ENCODE measurements around the gene HPCA.

Gene HPCA

GRCh38 chr1:32877211-32878110, 8.8 kb upstream of the HPCA start:
- no peaks in the 10 kb centered on the region for H3K9me3 Mint-ChIP-seq
- H3K27ac Mint-ChIP-seq = no peak overlapping the region
- no peaks in the 10 kb centered on the region for H3K36me3 Mint-ChIP-seq
- DNase-seq = no peak
- peaks cover 79% of the 10 kb centered on the region for H3K27me3 Mint-ChIP-seq
- H3K4me3 Mint-ChIP-seq = no peak overlapping the region
- peaks cover 2% of the 10 kb centered on the region for H3K4me1 Mint-ChIP-seq
- CTCF ChIA-PET = interaction anchor here (0.6 to 6.9 kb wide), 15 partner anchors 10 to 594 kb away, joined by 3 to 68 read pairs (median 6); partner anchors contain the start of gene AZIN2

- no peak for DNase-seq
- Mint-ChIP-seq H3K27me3 (peaks cover 78% of the 10 kb centered on the region), H3K9me3 (no peaks in the 10 kb centered on the region), H3K27ac (no peak overlapping the region), H3K4me3 (no peak overlapping the region), H3K36me3 (no peaks in the 10 kb centered on the region), H3K4me1 (peaks cover 2% of the 10 kb centered on the region)
- CTCF ChIA-PET = interaction anchor here (0.9 to 1.2 kb wide), 4 partner anchors 14 to 237 kb away, joined by 3 to 6 read pairs (median 4); no protein-coding TSS in a partner anchor
Observed at GRCh38 chr1:32878183-32878582, 8.1 kb upstream of the HPCA start.

GRCh38 chr1:32878637-32879041, 7.7 kb upstream of the HPCA start:
- Mint-ChIP-seq H3K4me3 (no peak overlapping the region), H3K9me3 (no peaks in the 10 kb centered on the region), H3K36me3 (no peaks in the 10 kb centered on the region), H3K27me3 (peaks cover 79% of the 10 kb centered on the region), H3K4me1 (peaks cover 2% of the 10 kb centered on the region), H3K27ac (no peak overlapping the region)
- no peak for DNase-seq
- CTCF ChIA-PET = interaction anchor here (0.7 to 1.2 kb wide), 5 partner anchors 14 to 237 kb away, joined by 3 to 6 read pairs (median 4); no protein-coding TSS in a partner anchor

- Mint-ChIP-seq H3K4me3 (no peak overlapping the region), H3K36me3 (no peaks in the 10 kb centered on the region), H3K27ac (no peak overlapping the region), H3K27me3 (peaks cover 78% of the 10 kb centered on the region), H3K4me1 (peaks cover 4% of the 10 kb centered on the region), H3K9me3 (no peaks in the 10 kb centered on the region)
- DNase-seq = no peak
- CTCF ChIA-PET = interaction anchor here (0.7 to 1.8 kb wide), 4 partner anchors 8 to 205 kb away, joined by 3 to 10 read pairs (median 3); no protein-coding TSS in a partner anchor
Observed at GRCh38 chr1:32881291-32881690, 5.0 kb upstream of the HPCA start.

GRCh38 chr1:32881871-32882850, 4.1 kb upstream of the HPCA start:
- Mint-ChIP-seq H3K4me1 (peaks cover 4% of the 10 kb centered on the region), H3K27me3 (peaks cover 79% of the 10 kb centered on the region), H3K36me3 (no peaks in the 10 kb centered on the region), H3K9me3 (no peaks in the 10 kb centered on the region), H3K27ac (no peak overlapping the region), H3K4me3 (no peak overlapping the region)
- CTCF ChIA-PET = interaction anchor here (0.7 to 1.8 kb wide), 4 partner anchors 9 to 204 kb away, joined by 3 to 10 read pairs (median 3); no protein-coding TSS in a partner anchor
- no peak for DNase-seq

GRCh38 chr1:32883338-32884031, 2.8 kb upstream of the HPCA start:
- H3K27ac Mint-ChIP-seq = no peak overlapping the region
- H3K9me3 Mint-ChIP-seq = no peaks in the 10 kb centered on the region
- peaks cover 4% of the 10 kb centered on the region for H3K4me1 Mint-ChIP-seq
- CTCF ChIA-PET = no interaction called here
- no peak for DNase-seq
- no peak overlapping the region for H3K4me3 Mint-ChIP-seq
- no peaks in the 10 kb centered on the region for H3K36me3 Mint-ChIP-seq
- H3K27me3 Mint-ChIP-seq = peaks cover 79% of the 10 kb centered on the region

- CTCF ChIA-PET = no interaction called here
- peaks cover 82% of the 10 kb centered on the region for H3K27me3 Mint-ChIP-seq
Observed at GRCh38 chr1:32884032-32884372, 2.3 kb upstream of the HPCA start.

GRCh38 chr1:32884726-32885125, 1.6 kb upstream of the HPCA start:
- H3K4me1 Mint-ChIP-seq = peaks cover 4% of the 10 kb centered on the region
- no peak overlapping the region for H3K4me3 Mint-ChIP-seq
- no peak overlapping the region for H3K27ac Mint-ChIP-seq
- peaks cover 85% of the 10 kb centered on the region for H3K27me3 Mint-ChIP-seq
- CTCF ChIA-PET = interaction anchor here (1.5 kb wide), 1 partner anchor 9 kb away, joined by 7 read pairs; no protein-coding TSS in a partner anchor
- DNase-seq = no peak
- no peaks in the 10 kb centered on the region for H3K36me3 Mint-ChIP-seq
- H3K9me3 Mint-ChIP-seq = no peaks in the 10 kb centered on the region

More at GRCh38 chr1:32884032-32884372, 2.3 kb upstream of the HPCA start:
- Mint-ChIP-seq H3K9me3 (no peaks in the 10 kb centered on the region), H3K27ac (no peak overlapping the region), H3K36me3 (no peaks in the 10 kb centered on the region), H3K4me3 (no peak overlapping the region), H3K4me1 (peaks cover 4% of the 10 kb centered on the region)
- DNase-seq = no peak

- Mint-ChIP-seq H3K9me3 (no peaks in the 10 kb centered on the region), H3K27me3 (peaks cover 92% of the 10 kb centered on the region), H3K4me3 (no peak overlapping the region), H3K4me1 (peaks cover 4% of the 10 kb centered on the region), H3K27ac (no peak overlapping the region), H3K36me3 (no peaks in the 10 kb centered on the region)
- CTCF ChIA-PET = interaction anchor here (1.2 to 1.5 kb wide), 2 partner anchors 10 to 13 kb away, joined by 3 to 7 read pairs; no protein-coding TSS in a partner anchor
- no peak for DNase-seq
Observed at GRCh38 chr1:32885676-32886003, 651 bp upstream of the HPCA start.

- DNase-seq = no peak
- CTCF ChIA-PET = interaction anchor here (0.6 to 0.8 kb wide), 5 partner anchors 8 to 34 kb away, joined by 3 to 4 read pairs (median 3); no protein-coding TSS in a partner anchor
- Mint-ChIP-seq H3K4me3 (no peak overlapping the region), H3K36me3 (no peaks in the 10 kb centered on the region), H3K4me1 (peaks cover 4% of the 10 kb centered on the region), H3K9me3 (no peaks in the 10 kb centered on the region), H3K27me3 (peaks cover 93% of the 10 kb centered on the region), H3K27ac (no peak overlapping the region)
Observed at GRCh38 chr1:32886828-32887414, 630 bp downstream of the HPCA start.

- CTCF ChIA-PET = interaction anchor here (0.6 to 1.2 kb wide), 3 partner anchors 11 to 367 kb away, joined by 3 to 4 read pairs (median 3); no protein-coding TSS in a partner anchor
- Mint-ChIP-seq H3K27me3 (peaks cover 94% of the 10 kb centered on the region), H3K36me3 (no peaks in the 10 kb centered on the region), H3K27ac (no peak overlapping the region), H3K4me3 (no peak overlapping the region), H3K9me3 (no peaks in the 10 kb centered on the region), H3K4me1 (peaks cover 9% of the 10 kb centered on the region)
- no peak for DNase-seq
Observed at GRCh38 chr1:32887623-32888022, 1.3 kb downstream of the HPCA start.

- Mint-ChIP-seq H3K36me3 (no peaks in the 10 kb centered on the region), H3K27me3 (peaks cover 94% of the 10 kb centered on the region), H3K9me3 (no peaks in the 10 kb centered on the region), H3K4me1 (peaks cover 11% of the 10 kb centered on the region), H3K27ac (no peak overlapping the region), H3K4me3 (no peak overlapping the region)
- no peak for DNase-seq
- CTCF ChIA-PET = interaction anchor here (0.6 to 1.2 kb wide), 2 partner anchors 11 to 367 kb away, joined by 3 to 4 read pairs; no protein-coding TSS in a partner anchor
Observed at GRCh38 chr1:32888134-32888533, 1.8 kb downstream of the HPCA start.

Measured in activated naive CD4-positive, alpha-beta T cell treated with anti-CD3 and anti-CD28 coated beads, Interleukin-2, amount 10 ng/mL, durations not matched to agents 7 days and 5 days (primary cell).